Neural progenitor cell (in vitro differentiated cells): ENCODE results near the gene ZGPAT. TPM values are rescaled to one million over a fixed set of nuclear protein-coding genes. Genes with fewer than 3 reads are reported as not detected.
A peak's percentile ranks its signal among the peaks of the same experiment; 100 is the strongest.

ENCODE experiments used
- DNase-seq: peaks from one replicate; pipeline ENCODE4 v3.0.0-alpha.2; 2016; ENCODE audit warnings: low spot score
- H2AFZ ChIP-seq: fragments of 200-600 bp; sonication (generic); replicated peaks from 2 replicates; pipeline ENCODE4 v1.6.1; 2016; ENCODE audit warnings: antibody characterized with exemption
- H3F3A ChIP-seq: fragments of 200-600 bp; sonication (generic); 2 replicates; pipeline ENCODE4 v1.6.1; 2016; ENCODE audit warnings: antibody characterized with exemption, low read depth
- H3K27ac ChIP-seq: fragments of 200-600 bp; sonication (generic); 2 replicates; pipeline ENCODE4 v1.5.1; 2016; ENCODE audit warnings: mild to moderate bottlenecking
- H3K27me3 ChIP-seq: fragments of 200-600 bp; sonication (generic); 2 replicates; pipeline ENCODE4 v1.6.1; 2016; ENCODE audit warnings: mild to moderate bottlenecking, moderate library complexity
- H3K36me3 ChIP-seq: fragments of 200-600 bp; sonication (generic); 2 replicates; pipeline ENCODE4 v1.5.1; 2016
- H3K4me1 ChIP-seq: fragments of 200-600 bp; sonication (generic); 2 replicates; pipeline ENCODE4 v1.6.1; 2016; ENCODE audit warnings: mixed run types
- H3K4me2 ChIP-seq: fragments of 200-600 bp; sonication (generic); 2 replicates; pipeline ENCODE4 v1.6.1; 2016
- H3K4me3 ChIP-seq: fragments of 200-600 bp; sonication (generic); 2 replicates; pipeline ENCODE4 v1.5.1; 2016
- H3K79me2 ChIP-seq: fragments of 200-600 bp; sonication (generic); 2 replicates; pipeline ENCODE4 v1.6.1; 2016; ENCODE audit warnings: low read depth
- H3K9ac ChIP-seq: fragments of 200-600 bp; sonication (generic); 2 replicates; pipeline ENCODE4 v1.6.1; 2016
- H3K9me3 ChIP-seq: fragments of 200-600 bp; sonication (generic); 2 replicates; pipeline ENCODE4 v1.5.1; 2016; ENCODE audit warnings: low read depth
- H4K20me1 ChIP-seq: fragments of 200-600 bp; sonication (generic); 2 replicates; pipeline ENCODE4 v1.6.1; 2016; ENCODE audit warnings: low read depth
- H3K27ac Mint-ChIP-seq: 3 replicates; pipeline ENCODE4 v1.8.0; 2021; ENCODE audit warnings: mixed read lengths
- H3K27me3 Mint-ChIP-seq: 2 replicates; pipeline ENCODE4 v1.8.0; 2022; ENCODE audit warnings: low read depth, mild to moderate bottlenecking, inconsistent platforms, moderate library complexity, mixed read lengths; ENCODE audit not compliant: insufficient read depth
- H3K36me3 Mint-ChIP-seq: 3 replicates; pipeline ENCODE4 v1.8.0; 2021; ENCODE audit warnings: mixed read lengths
- H3K4me1 Mint-ChIP-seq: 3 replicates; pipeline ENCODE4 v1.8.0; 2021; ENCODE audit warnings: mixed read lengths
- H3K4me3 Mint-ChIP-seq: 3 replicates; pipeline ENCODE4 v1.8.0; 2021; ENCODE audit warnings: mild to moderate bottlenecking, moderate library complexity, mixed read lengths
- H3K9me3 Mint-ChIP-seq: 3 replicates; pipeline ENCODE4 v1.8.0; 2020; ENCODE audit warnings: mixed read lengths
- CTCF ChIP-seq: fragments of 200-600 bp; sonication (generic); IDR thresholded peaks from 2 replicates; pipeline ENCODE4 v1.5.1; 2017; ENCODE audit warnings: antibody characterized with exemption, mild to moderate bottlenecking
- EZH2 ChIP-seq: fragments of 200-600 bp; sonication (generic); IDR thresholded peaks from 2 replicates; pipeline ENCODE4 v1.6.1; 2017; ENCODE audit warnings: antibody characterized with exemption, mild to moderate bottlenecking, moderate library complexity
- EZH2phosphoT487 ChIP-seq: fragments of 200-600 bp; sonication (generic); IDR thresholded peaks from 2 replicates; pipeline ENCODE4 v1.6.1; 2017; ENCODE audit warnings: antibody characterized with exemption
- total RNA-seq: library from RNA; depleted of rRNA; stranded (reverse); fragments of >200 nt; gene quantifications from 2 replicates; pipeline ENCODE4 v1.2.3, GENCODE V29; 2015; ENCODE audit warnings: low replicate concordance

Gene ZGPAT
- total RNA-seq, 1 donor from 2014 or later, result 8.2 TPM

- no peak overlapping the region for H3K27ac ChIP-seq
These were observed 40.5 kb downstream of the ZGPAT start for GRCh38 chr20:63748070-63748933.

GRCh38 chr20:63748934-63749270, 41.1 kb downstream of the ZGPAT start:
- no peaks in the 10 kb centered on the region for H3K79me2 ChIP-seq
- H3K4me2 ChIP-seq, result no peak overlapping the region
- Mint-ChIP-seq H3K4me3 (no peak overlapping the region), H3K27me3 (peaks cover 7% of the 10 kb centered on the region), H3K9me3 (no peaks in the 10 kb centered on the region), H3K4me1 (peaks cover 12% of the 10 kb centered on the region), H3K36me3 (peaks cover 4% of the 10 kb centered on the region), H3K27ac (peak overlapping the region; percentile 41)
- DNase-seq, result no peak
- TF ChIP-seq EZH2 (no peak), CTCF (no peak), EZH2phosphoT487 (no peak)
- no peak overlapping the region for H3K9ac ChIP-seq
- H3K4me3 ChIP-seq, result no peak overlapping the region
- H4K20me1 ChIP-seq, result no peaks in the 10 kb centered on the region
- H3K27me3 ChIP-seq, result no peaks in the 10 kb centered on the region
- H3K4me1 ChIP-seq, result no peaks in the 10 kb centered on the region
- no peaks in the 10 kb centered on the region for H3K9me3 ChIP-seq
- peaks cover 3% of the 10 kb centered on the region for H3F3A ChIP-seq
- H2AFZ ChIP-seq, result no peak overlapping the region
- H3K27ac ChIP-seq, result no peak overlapping the region
- H3K36me3 ChIP-seq, result no peaks in the 10 kb centered on the region

More at GRCh38 chr20:63748070-63748933, 40.5 kb downstream of the ZGPAT start:
- Histone ChIP-seq H3K79me2 (no peaks in the 10 kb centered on the region), H3K27me3 (no peaks in the 10 kb centered on the region), H3K9me3 (no peaks in the 10 kb centered on the region), H4K20me1 (no peaks in the 10 kb centered on the region), H3K4me1 (no peaks in the 10 kb centered on the region), H3K36me3 (no peaks in the 10 kb centered on the region), H3K4me3 (no peak overlapping the region), H3K9ac (no peak overlapping the region), H3K4me2 (no peak overlapping the region), H2AFZ (no peak overlapping the region), H3F3A (peaks cover 9% of the 10 kb centered on the region)
- no peak for DNase-seq
- Mint-ChIP-seq H3K4me3 (no peak overlapping the region), H3K27ac (peak overlapping the region; percentile 41), H3K4me1 (peaks cover 12% of the 10 kb centered on the region), H3K27me3 (peaks cover 9% of the 10 kb centered on the region), H3K36me3 (peaks cover 4% of the 10 kb centered on the region), H3K9me3 (no peaks in the 10 kb centered on the region)
- TF ChIP-seq EZH2, result no peak
- no peak for TF ChIP-seq CTCF
- no peak for TF ChIP-seq EZH2phosphoT487

GRCh38 chr20:63749597-63750508, 42.0 kb downstream of the ZGPAT start:
- peaks cover 9% of the 10 kb centered on the region for H3K27me3 Mint-ChIP-seq
- DNase-seq, result no peak

More at GRCh38 chr20:63749597-63750508, 42.0 kb downstream of the ZGPAT start:
- Mint-ChIP-seq H3K27ac (no peak overlapping the region), H3K9me3 (no peaks in the 10 kb centered on the region), H3K4me1 (peaks cover 15% of the 10 kb centered on the region), H3K36me3 (peaks cover 4% of the 10 kb centered on the region), H3K4me3 (no peak overlapping the region)
- Histone ChIP-seq H3K9ac (no peak overlapping the region), H3K27ac (no peak overlapping the region), H3K36me3 (no peaks in the 10 kb centered on the region), H3K27me3 (no peaks in the 10 kb centered on the region), H2AFZ (no peak overlapping the region), H3K4me2 (no peak overlapping the region), H3K4me1 (no peaks in the 10 kb centered on the region), H3F3A (no peaks in the 10 kb centered on the region), H4K20me1 (no peaks in the 10 kb centered on the region), H3K79me2 (no peaks in the 10 kb centered on the region), H3K9me3 (no peaks in the 10 kb centered on the region), H3K4me3 (no peak overlapping the region)
- no peak for TF ChIP-seq EZH2
- TF ChIP-seq EZH2phosphoT487, result no peak
- TF ChIP-seq CTCF, result no peak
